ENCODE data around the gene MAP4K5. TPM values are rescaled to one million over a fixed set of nuclear protein-coding genes. Genes with fewer than 3 reads are reported as not detected.

Gene MAP4K5
- total RNA-seq = 10 to 100 TPM; 57.6 to 91.3 TPM
- polyA plus RNA-seq (ENCODE audit: insufficient read length in 2 of 2) = 10 to 100 TPM; 55.5 to 75.8 TPM
- long read RNA-seq, donor 1 = 0 reads
- long read RNA-seq, donor 2 = 0 reads
- long read RNA-seq, donor 3 = 0 reads
- long read RNA-seq, donor 4, partial matches to known transcripts = 9 of 9 reads
- long read RNA-seq, donor 4, other reads (novel, unspliced or antisense) = 0 of 9 reads

GRCh38 chr14:50532502-50533240 lies at the start of gene MAP4K5:
MAP4K5 (minus strand) TSS chr14:50532569; CDS start chr14:50532049, 520 bp downstream.
- Histone ChIP-seq H3K4me3 (ENCODE audit: low read depth, low read length) (peak within 1 kb of the TSS; percentile 79), H3K27me3 (ENCODE audit: control insufficient read depth, insufficient read depth, low read length) (no peaks in the 10 kb centered on the region), H3K36me3 (ENCODE audit: control insufficient read depth, insufficient read depth, low read length) (no peaks in the 10 kb centered on the region), H3K27ac (ENCODE audit: low read depth, low read length) (peak within 1 kb of the TSS; percentile 93), H3K9me3 (ENCODE audit: control insufficient read depth, insufficient read depth, low read length) (peaks cover 6% of the 10 kb centered on the region), H3K4me1 (ENCODE audit: control insufficient read depth, insufficient read depth, low read length) (peaks cover 11% of the 10 kb centered on the region)
- peak; percentile 57 to 96 (median 80) for DNase-seq (ENCODE audit: low read depth in 4 of 6, low spot score in 6 of 6)
- WGBS (ENCODE audit: insufficient coverage) = under 1% methylated on average over 60 of the region's 60 CpGs

DNA sequence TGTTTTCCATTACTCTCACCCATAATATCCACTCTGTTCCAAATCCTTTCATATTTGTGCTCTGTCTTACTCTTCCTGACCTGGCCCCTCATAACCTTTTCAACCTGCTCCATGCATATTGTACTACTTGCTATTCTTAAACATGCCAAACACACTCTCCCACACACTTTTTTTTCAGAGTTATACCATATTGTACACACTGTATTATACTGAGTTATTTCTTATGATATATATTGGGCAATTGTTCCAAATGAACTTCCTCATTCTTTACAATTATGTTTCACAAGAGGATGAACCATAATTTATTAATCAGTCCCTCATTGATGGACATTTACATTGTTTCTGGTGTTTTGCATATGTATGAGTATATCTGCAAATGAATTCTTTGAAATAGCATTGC lies 46.1 kb upstream of the MAP4K5 start:
- Histone ChIP-seq H3K27ac (ENCODE audit: low read depth, low read length) (no peak overlapping the region), H3K36me3 (ENCODE audit: control insufficient read depth, insufficient read depth, low read length) (no peaks in the 10 kb centered on the region), H3K27me3 (ENCODE audit: control insufficient read depth, insufficient read depth, low read length) (no peaks in the 10 kb centered on the region), H3K9me3 (ENCODE audit: control insufficient read depth, insufficient read depth, low read length) (no peaks in the 10 kb centered on the region), H3K4me1 (ENCODE audit: control insufficient read depth, insufficient read depth, low read length) (no peaks in the 10 kb centered on the region), H3K4me3 (ENCODE audit: low read depth, low read length) (no peak overlapping the region)
- DNase-seq (ENCODE audit: low read depth in 4 of 6, low spot score in 6 of 6) = no peak

DNA sequence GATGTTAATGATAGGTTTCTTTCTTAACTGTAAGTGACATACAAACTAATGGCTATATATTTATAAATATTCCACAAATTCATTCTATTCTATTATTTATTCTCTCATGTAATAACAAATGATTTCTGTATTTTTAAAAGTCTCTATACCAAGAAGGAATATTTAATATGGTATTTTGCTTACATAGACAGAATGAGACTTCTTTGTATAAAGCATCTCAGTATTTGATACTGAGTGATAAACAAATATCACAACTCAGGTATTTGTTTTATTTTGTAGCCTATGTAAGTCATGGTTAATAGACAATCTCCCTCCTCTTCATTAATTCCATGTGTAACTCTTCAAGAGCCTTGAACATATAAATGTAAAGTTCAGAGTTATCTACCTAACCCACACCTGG lies 45.6 kb upstream of the MAP4K5 start:
- DNase-seq (ENCODE audit: low read depth in 4 of 6, low spot score in 6 of 6) = no peak
- H3K27me3 ChIP-seq (ENCODE audit: control insufficient read depth, insufficient read depth, low read length) = no peaks in the 10 kb centered on the region
- H3K9me3 ChIP-seq (ENCODE audit: control insufficient read depth, insufficient read depth, low read length) = no peaks in the 10 kb centered on the region
- H3K4me1 ChIP-seq (ENCODE audit: control insufficient read depth, insufficient read depth, low read length) = no peaks in the 10 kb centered on the region
- no peaks in the 10 kb centered on the region for H3K36me3 ChIP-seq (ENCODE audit: control insufficient read depth, insufficient read depth, low read length)
- no peak overlapping the region for H3K4me3 ChIP-seq (ENCODE audit: low read depth, low read length)
- H3K27ac ChIP-seq (ENCODE audit: low read depth, low read length) = no peak overlapping the region

DNA sequence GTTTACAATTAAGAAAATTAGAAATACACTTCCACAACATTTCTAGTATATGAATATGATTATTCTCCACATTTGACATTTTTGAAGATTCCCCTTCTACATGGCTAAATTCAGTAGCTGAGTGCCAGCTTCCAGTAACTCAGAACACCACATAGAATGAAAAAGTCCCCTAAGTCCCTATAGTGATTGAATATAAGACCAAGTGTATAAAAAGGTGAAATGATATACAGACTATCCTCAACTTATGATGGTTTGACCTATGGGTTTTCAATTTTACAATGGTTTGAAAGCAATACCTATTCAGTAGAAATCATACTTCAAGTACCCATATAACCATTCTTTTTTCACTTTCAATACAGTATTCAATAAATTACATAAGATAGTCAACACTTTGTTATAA lies 43.4 kb upstream of the MAP4K5 start:
- Histone ChIP-seq H3K4me1 (ENCODE audit: control insufficient read depth, insufficient read depth, low read length) (no peaks in the 10 kb centered on the region), H3K4me3 (ENCODE audit: low read depth, low read length) (no peak overlapping the region), H3K27ac (ENCODE audit: low read depth, low read length) (no peak overlapping the region), H3K27me3 (ENCODE audit: control insufficient read depth, insufficient read depth, low read length) (no peaks in the 10 kb centered on the region), H3K36me3 (ENCODE audit: control insufficient read depth, insufficient read depth, low read length) (no peaks in the 10 kb centered on the region), H3K9me3 (ENCODE audit: control insufficient read depth, insufficient read depth, low read length) (peaks cover 6% of the 10 kb centered on the region)
- no peak for DNase-seq (ENCODE audit: low read depth in 4 of 6, low spot score in 6 of 6)

DNA sequence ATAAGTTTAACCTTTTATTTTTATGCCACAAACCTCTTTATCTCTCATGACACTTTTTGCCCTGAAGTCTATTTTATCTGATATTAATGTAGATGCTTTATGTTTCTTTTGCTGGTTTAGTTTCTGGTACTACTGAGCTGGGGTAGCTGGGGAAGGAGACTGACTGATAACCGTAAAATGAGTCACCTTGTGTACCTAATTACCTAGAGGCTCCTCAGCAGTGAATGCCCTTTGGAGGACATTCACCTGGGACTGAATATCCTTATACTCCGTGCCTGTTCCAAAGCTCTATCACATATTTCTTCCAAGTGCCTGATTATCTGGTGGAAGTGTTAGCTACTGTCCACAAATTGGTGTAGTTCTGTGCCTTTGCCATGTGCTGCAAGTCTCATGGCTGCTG lies 41.5 kb upstream of the MAP4K5 start:
- H3K36me3 ChIP-seq (ENCODE audit: control insufficient read depth, insufficient read depth, low read length) = no peaks in the 10 kb centered on the region
- H3K9me3 ChIP-seq (ENCODE audit: control insufficient read depth, insufficient read depth, low read length) = peaks cover 16% of the 10 kb centered on the region
- no CpG with 5 or more reads among the region's 2 CpGs for WGBS (ENCODE audit: insufficient coverage)
- H3K27me3 ChIP-seq (ENCODE audit: control insufficient read depth, insufficient read depth, low read length) = no peaks in the 10 kb centered on the region
- no peak overlapping the region for H3K4me3 ChIP-seq (ENCODE audit: low read depth, low read length)
- H3K4me1 ChIP-seq (ENCODE audit: control insufficient read depth, insufficient read depth, low read length) = no peaks in the 10 kb centered on the region
- no peak for DNase-seq (ENCODE audit: low read depth in 4 of 6, low spot score in 6 of 6)
- H3K27ac ChIP-seq (ENCODE audit: low read depth, low read length) = no peak overlapping the region

- Histone ChIP-seq H3K36me3 (ENCODE audit: control insufficient read depth, insufficient read depth, low read length) (no peaks in the 10 kb centered on the region), H3K27ac (ENCODE audit: low read depth, low read length) (no peak overlapping the region), H3K4me1 (ENCODE audit: control insufficient read depth, insufficient read depth, low read length) (no peaks in the 10 kb centered on the region), H3K9me3 (ENCODE audit: control insufficient read depth, insufficient read depth, low read length) (peaks cover 20% of the 10 kb centered on the region), H3K4me3 (ENCODE audit: low read depth, low read length) (no peak overlapping the region), H3K27me3 (ENCODE audit: control insufficient read depth, insufficient read depth, low read length) (no peaks in the 10 kb centered on the region)
- DNase-seq (ENCODE audit: low read depth in 4 of 6, low spot score in 6 of 6) = no peak
These were observed 37.4 kb upstream of the MAP4K5 start for GRCh38 chr14:50569714-50570274.

GRCh38 chr14:50562841-50563240 lies 30.5 kb upstream of the MAP4K5 start:
- Histone ChIP-seq H3K36me3 (ENCODE audit: control insufficient read depth, insufficient read depth, low read length) (no peaks in the 10 kb centered on the region), H3K4me3 (ENCODE audit: low read depth, low read length) (no peak overlapping the region)

GRCh38 chr14:50560931-50561285 lies 28.5 kb upstream of the MAP4K5 start:
- Histone ChIP-seq H3K9me3 (ENCODE audit: control insufficient read depth, insufficient read depth, low read length) (no peaks in the 10 kb centered on the region), H3K36me3 (ENCODE audit: control insufficient read depth, insufficient read depth, low read length) (no peaks in the 10 kb centered on the region), H3K4me3 (ENCODE audit: low read depth, low read length) (peak overlapping the region; percentile 90), H3K4me1 (ENCODE audit: control insufficient read depth, insufficient read depth, low read length) (no peaks in the 10 kb centered on the region), H3K27me3 (ENCODE audit: control insufficient read depth, insufficient read depth, low read length) (no peaks in the 10 kb centered on the region), H3K27ac (ENCODE audit: low read depth, low read length) (peak overlapping the region; percentile 98)
- 0% methylated on average over 13 of the region's 21 CpGs for WGBS (ENCODE audit: insufficient coverage)
- peak; percentile 65 to 95 (median 73) for DNase-seq (ENCODE audit: low read depth in 4 of 6, low spot score in 6 of 6)

More at GRCh38 chr14:50562841-50563240, 30.5 kb upstream of the MAP4K5 start:
- H3K4me1 ChIP-seq (ENCODE audit: control insufficient read depth, insufficient read depth, low read length) = no peaks in the 10 kb centered on the region
- no CpG with 5 or more reads among the region's 1 CpG for WGBS (ENCODE audit: insufficient coverage)
- H3K27me3 ChIP-seq (ENCODE audit: control insufficient read depth, insufficient read depth, low read length) = no peaks in the 10 kb centered on the region
- peaks cover 4% of the 10 kb centered on the region for H3K9me3 ChIP-seq (ENCODE audit: control insufficient read depth, insufficient read depth, low read length)
- no peak for DNase-seq (ENCODE audit: low read depth in 4 of 6, low spot score in 6 of 6)
- H3K27ac ChIP-seq (ENCODE audit: low read depth, low read length) = no peak overlapping the region

DNA sequence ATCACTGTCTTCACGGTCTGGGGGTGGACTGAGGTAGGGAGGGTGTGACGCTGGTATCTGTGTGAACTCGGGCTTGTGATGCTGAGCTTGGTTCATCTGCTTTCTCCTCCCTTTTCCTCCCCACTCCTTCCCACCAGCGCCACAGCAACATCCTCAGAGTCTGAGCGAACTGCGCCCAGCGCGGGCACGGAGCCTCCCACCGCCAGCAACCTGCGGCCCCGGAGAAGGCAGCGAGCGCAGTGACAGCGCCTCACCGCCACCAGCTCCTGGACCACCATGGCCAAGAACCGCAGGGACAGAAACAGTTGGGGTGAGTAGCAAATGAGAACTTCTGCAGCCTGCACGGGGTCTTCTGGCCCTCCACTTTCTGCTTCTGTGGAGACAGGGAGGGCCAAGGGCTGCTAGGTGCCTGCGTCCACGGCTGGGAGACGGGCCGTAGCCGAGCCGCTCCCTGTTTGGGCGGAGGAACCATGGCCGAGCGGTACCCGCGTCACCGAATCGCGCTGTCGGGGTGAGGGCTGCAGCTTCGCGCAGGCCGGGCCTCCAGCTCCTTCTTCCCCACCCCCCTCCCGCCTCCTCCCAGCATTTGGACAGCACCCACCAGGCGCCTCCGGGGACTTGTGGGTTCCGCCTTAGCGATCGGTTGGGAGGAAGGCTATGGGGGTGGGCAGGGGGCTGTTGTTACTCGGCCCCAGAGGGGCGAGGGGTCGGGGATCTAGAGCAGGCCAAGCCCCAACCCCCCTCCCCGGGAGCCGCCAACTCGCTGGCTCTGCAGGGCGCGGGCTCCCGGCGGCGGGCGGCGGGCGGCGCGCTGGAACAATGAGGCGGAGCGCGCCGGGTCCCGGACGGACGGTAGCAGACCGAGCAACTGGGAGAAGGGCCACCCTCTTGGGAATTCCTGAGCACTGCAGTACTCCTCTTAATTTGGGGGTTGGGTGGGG lies 27.9 kb upstream of the MAP4K5 start, which contains the start of gene ATL1:
Gene ATL1 (plus strand): TSS at position 156 of the 941 bp plus-strand sequence. CDS start 121 bp downstream, at position 277.
- Histone ChIP-seq H3K4me1 (ENCODE audit: control insufficient read depth, insufficient read depth, low read length) (no peaks in the 10 kb centered on the region), H3K4me3 (ENCODE audit: low read depth, low read length) (peak within 1 kb of the TSS; percentile 90), H3K27ac (ENCODE audit: low read depth, low read length) (peak within 1 kb of the TSS; percentile 98), H3K9me3 (ENCODE audit: control insufficient read depth, insufficient read depth, low read length) (no peaks in the 10 kb centered on the region), H3K36me3 (ENCODE audit: control insufficient read depth, insufficient read depth, low read length) (no peaks in the 10 kb centered on the region), H3K27me3 (ENCODE audit: control insufficient read depth, insufficient read depth, low read length) (no peaks in the 10 kb centered on the region)
- WGBS (ENCODE audit: insufficient coverage) = under 1% methylated on average over 56 of the region's 66 CpGs
- peak; percentile 62 to 96 (median 78) for DNase-seq (ENCODE audit: low read depth in 4 of 6, low spot score in 6 of 6)
